AG10803 (cell line): ENCODE results near the gene CLCNKA.

Source experiments
- DNase-seq: peaks from one replicate; pipeline ENCODE4 v3.0.0; 2010; ENCODE audit warnings: low read depth
- H3K4me3 ChIP-seq: 2 replicates; pipeline ENCODE4 v1.5.1; 2011; ENCODE audit warnings: mild to moderate bottlenecking, low read length, control low read depth
- TF ChIP-seq, protein P1 (sequence below): conservative IDR thresholded peaks from 2 replicates; pipeline ENCODE4 v1.5.1; 2011; ENCODE audit warnings: mild to moderate bottlenecking, low read length, control low read depth, inconsistent platforms

CLCNKA gene

DNA sequence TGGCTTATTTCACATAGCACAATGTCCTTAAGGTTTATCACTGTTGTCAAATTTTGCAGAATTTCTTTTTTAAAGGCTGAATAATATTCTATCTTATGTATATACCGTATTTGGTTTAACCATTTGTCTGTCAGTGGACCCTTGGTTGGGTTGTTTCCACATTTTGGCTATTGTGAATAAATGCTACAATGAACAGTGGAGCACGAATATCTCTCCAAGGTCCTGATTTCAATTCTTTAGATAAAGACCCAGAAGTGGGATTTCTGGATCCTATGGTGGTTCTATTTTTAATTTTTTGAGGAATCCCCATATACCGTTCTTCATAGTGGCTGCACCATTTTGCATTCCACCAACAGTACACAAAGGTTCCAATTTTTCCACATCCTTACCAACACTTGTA is 40.2 kb upstream of the CLCNKA start:
- TF ChIP-seq, protein P1, sequence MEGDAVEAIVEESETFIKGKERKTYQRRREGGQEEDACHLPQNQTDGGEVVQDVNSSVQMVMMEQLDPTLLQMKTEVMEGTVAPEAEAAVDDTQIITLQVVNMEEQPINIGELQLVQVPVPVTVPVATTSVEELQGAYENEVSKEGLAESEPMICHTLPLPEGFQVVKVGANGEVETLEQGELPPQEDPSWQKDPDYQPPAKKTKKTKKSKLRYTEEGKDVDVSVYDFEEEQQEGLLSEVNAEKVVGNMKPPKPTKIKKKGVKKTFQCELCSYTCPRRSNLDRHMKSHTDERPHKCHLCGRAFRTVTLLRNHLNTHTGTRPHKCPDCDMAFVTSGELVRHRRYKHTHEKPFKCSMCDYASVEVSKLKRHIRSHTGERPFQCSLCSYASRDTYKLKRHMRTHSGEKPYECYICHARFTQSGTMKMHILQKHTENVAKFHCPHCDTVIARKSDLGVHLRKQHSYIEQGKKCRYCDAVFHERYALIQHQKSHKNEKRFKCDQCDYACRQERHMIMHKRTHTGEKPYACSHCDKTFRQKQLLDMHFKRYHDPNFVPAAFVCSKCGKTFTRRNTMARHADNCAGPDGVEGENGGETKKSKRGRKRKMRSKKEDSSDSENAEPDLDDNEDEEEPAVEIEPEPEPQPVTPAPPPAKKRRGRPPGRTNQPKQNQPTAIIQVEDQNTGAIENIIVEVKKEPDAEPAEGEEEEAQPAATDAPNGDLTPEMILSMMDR, result no peak
- no peak overlapping the region for H3K4me3 ChIP-seq
- no peak for DNase-seq

DNA sequence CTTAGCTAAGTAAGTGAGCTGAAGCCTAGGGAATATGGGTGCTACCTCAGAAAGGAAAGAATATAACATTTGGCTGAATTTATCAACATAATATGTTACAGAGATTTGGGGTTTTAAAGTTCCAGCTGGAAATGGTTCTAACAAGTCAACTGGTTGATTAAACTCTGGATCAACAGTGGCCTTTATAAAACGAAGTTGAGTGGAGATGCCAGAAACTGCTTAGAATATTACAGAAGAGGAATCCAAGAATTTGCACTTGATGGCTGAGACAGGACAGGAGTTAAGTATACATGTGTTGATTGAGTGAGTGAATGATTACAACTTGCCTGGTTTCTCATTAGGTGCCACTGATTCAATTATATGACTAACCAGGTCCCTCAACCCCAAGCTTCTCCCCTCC is 38.6 kb upstream of the CLCNKA start:
- no peak overlapping the region for H3K4me3 ChIP-seq
- TF ChIP-seq, protein P1, result no peak
- DNase-seq, result no peak

DNA sequence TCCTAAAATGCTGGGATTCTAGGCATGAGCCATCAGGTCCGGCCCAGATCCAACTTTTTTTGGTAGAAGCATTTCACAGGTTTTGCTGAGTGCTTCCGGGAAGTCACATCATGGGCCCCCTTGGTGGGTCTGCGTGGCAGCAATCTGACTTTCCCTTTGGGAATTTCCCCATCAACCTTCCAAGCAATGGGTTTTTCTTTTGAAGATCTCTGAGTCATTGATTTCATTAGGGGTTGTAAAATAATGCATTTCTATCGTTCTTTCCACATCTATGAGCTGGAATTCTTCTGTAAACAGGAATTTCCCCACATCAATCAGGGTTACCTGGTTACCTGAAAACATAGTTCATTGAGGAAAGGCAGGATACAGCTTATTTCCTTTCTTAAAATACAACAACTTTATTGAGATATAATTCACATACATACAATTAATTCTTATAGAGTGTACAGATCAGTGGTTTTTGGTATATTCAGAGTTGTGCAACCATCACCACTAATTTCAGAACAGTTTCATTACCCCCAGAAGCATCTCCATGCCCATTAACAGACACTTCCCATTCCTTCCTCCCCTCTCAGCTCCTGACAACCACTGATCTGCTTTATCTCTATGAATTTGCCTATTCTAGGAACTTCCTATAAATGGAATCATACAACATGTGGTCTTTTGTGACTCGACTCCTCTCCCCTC is 36.1 kb upstream of the CLCNKA start:
- no peak overlapping the region for H3K4me3 ChIP-seq
- TF ChIP-seq, protein P1, result no peak
- DNase-seq, result peak; percentile 55

DNA sequence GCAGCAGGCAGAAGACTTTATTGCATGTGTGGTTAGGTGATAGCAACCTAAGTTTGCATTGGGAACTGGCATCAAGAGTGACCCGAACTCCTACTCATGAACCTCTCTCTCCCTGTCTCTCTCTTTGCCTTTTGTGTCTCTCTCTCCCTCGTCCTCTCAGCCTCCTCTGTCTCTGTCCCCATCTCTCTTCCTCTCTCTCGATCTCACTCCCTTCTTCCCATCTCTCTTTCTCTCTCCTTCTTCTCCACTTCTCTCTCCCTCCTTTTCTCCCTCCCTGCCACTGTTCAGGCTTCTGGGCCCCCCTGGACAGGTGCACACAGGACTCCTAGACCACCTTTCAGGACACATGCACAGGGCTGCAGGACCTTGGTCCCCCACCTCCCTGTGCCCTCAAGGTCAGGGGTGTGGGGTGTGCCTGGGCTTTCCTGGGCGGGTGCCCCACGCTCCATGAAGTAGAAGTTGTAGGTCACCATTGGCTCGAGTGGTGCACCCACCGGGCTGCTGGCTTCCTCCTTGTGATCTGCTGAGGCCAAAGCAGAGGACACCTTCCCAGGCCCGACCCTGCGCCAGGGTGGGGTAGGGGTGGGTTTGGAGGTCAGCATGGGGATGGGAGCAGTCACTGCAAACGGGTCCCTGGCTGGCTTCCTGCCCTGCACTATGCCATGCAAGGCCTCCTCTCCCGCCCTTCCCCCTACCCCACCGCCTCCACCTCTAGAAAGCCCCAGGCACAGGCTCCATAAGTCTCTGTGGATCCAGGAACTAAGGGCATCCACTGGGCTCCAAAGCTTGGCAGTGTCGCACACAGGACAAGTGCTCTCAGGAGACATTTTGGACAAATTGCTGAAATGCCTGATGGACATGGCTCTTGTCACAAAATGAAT is 32.7 kb upstream of the CLCNKA start:
- TF ChIP-seq, protein P1, result no peak
- no peak overlapping the region for H3K4me3 ChIP-seq
- no peak for DNase-seq

DNA sequence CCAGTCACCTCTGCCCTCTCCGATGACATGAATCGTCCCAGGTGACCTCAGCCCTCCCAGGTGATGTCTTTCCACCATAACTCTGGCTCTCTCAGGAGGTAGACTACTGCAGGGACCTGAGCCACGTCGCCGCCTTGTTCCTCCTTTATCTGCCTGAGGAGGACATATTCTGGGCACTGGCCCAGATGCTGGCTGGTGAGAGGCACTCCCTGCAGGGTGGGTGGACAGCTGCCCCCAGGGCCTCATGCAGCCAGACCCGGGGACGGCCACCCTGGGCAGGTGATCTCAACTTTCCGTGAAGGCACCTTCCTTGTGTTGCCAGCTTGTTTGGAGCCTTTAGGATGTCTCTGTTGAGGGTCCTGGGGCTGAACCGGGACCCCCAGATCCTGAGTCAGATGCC is 32.1 kb upstream of the CLCNKA start:
- no peak for DNase-seq
- H3K4me3 ChIP-seq, result no peak overlapping the region
- TF ChIP-seq, protein P1, result no peak

DNA sequence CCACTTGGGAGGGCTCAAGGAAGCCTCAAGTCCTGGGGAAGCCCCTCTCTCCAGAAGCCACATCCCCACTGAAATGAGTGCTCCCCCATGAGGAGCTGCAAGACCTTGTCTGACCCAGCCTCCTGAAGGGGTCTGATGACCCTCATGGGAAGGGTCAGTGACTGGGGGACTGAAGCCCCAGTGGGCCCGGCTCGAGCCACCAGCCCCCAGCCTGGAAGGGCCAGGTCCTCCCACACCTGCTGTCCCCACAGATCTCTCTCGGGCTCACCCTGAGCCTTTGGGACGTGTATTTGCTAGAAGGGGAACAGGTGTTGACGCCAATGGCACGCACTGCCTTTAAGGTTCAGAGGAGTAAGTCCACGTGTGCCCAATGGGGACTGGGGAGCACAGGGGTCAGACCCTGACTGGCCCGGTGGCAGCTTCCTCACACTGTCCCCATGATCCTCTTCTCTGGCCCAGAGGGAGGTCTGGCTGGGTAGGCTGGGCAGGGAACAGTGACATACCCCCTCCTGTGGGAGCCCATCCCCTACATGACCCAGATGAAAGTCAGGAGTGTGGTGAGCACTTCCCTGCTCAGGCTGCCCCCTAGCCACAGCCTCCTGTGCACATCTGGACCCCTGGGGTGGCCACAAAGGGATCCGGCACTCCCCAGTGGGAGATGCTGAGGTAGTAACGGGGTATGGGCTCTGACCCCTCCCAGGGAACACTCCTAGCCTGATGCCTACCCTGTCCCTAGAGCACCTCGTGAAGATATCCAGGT is 30.2 kb upstream of the CLCNKA start:
- TF ChIP-seq, protein P1, result no peak
- DNase-seq, result no peak
- no peak overlapping the region for H3K4me3 ChIP-seq
